PC-9 (cell line): ENCODE results near the gene PLOD3. TPM values are rescaled to one million over a fixed set of nuclear protein-coding genes. Genes with fewer than 3 reads are reported as not detected.

Experiments
- BruUV-seq: library from RNA; stranded (reverse); fragments of 400-500 nt; replicated peaks from 2 replicates; lab custom pipeline; 2021; lab: Mats Ljungman, UMichigan
- CTCF ChIA-PET: fragments of 300-600 bp; sonication (Branson Sonifier 250); formaldehyde crosslinking; loops from one replicate; lab custom pipeline; 2022; ENCODE audit warnings: antibody characterized with exemption; lab: Charles Lee
- POLR2A ChIA-PET: fragments of 300-600 bp; sonication (Branson Sonifier 250); formaldehyde crosslinking; loops from one replicate; lab custom pipeline; 2022; ENCODE audit warnings: antibody characterized with exemption; ENCODE audit not compliant: unreplicated experiment; lab: Charles Lee
- DNase-seq, 2 experiments: peaks; one replicate each; pipeline versions ENCODE4 v3.0.0 to v3.0.0-alpha.2; 2015 to 2022; ENCODE audit warnings: mixed read lengths in 1 of 2
- H2AFZ ChIP-seq: fragments of 200-600 bp; sonication (generic); 2 replicates; pipeline ENCODE4 v1.8.1; 2017; ENCODE audit warnings: antibody characterized with exemption
- H3F3A ChIP-seq: fragments of 200-600 bp; sonication (generic); 2 replicates; pipeline ENCODE4 v1.8.1; 2017; ENCODE audit warnings: antibody characterized with exemption, mild to moderate bottlenecking, low read depth; ENCODE audit not compliant: insufficient read depth
- H3K27ac ChIP-seq: fragments of 200-600 bp; sonication (generic); 2 replicates; pipeline ENCODE4 v1.6.1; 2016; ENCODE audit warnings: mixed run types
- H3K27me3 ChIP-seq: fragments of 200-600 bp; sonication (generic); 2 replicates; pipeline ENCODE4 v1.6.1; 2016; ENCODE audit warnings: low read depth, mixed run types; ENCODE audit not compliant: insufficient read depth
- H3K36me3 ChIP-seq: fragments of 200-600 bp; sonication (generic); 2 replicates; pipeline ENCODE4 v1.6.1; 2016; ENCODE audit warnings: low read depth, mixed run types
- H3K4me1 ChIP-seq: fragments of 200-600 bp; sonication (generic); replicated peaks from 2 replicates; pipeline ENCODE4 v1.6.1; 2016; ENCODE audit warnings: mixed run types; ENCODE audit not compliant: insufficient read depth
- H3K4me2 ChIP-seq: fragments of 200-600 bp; sonication (generic); 2 replicates; pipeline ENCODE4 v1.6.1; 2017; ENCODE audit warnings: mixed run types
- H3K4me3 ChIP-seq: fragments of 200-600 bp; sonication (generic); 2 replicates; pipeline ENCODE4 v1.6.1; 2016; ENCODE audit warnings: mixed run types
- H3K79me2 ChIP-seq: fragments of 200-600 bp; sonication (generic); 2 replicates; pipeline ENCODE4 v1.6.1; 2017; ENCODE audit warnings: low read depth, mixed run types
- H3K9me2 ChIP-seq: fragments of 200-600 bp; sonication (generic); 2 replicates; pipeline ENCODE4 v1.8.1; 2017; ENCODE audit warnings: mild to moderate bottlenecking; ENCODE audit not compliant: insufficient read depth
- H3K9me3 ChIP-seq: fragments of 200-600 bp; sonication (generic); 2 replicates; pipeline ENCODE4 v1.8.1; 2016; ENCODE audit warnings: low read depth; ENCODE audit not compliant: insufficient read depth
- H4K20me1 ChIP-seq: fragments of 200-600 bp; sonication (generic); 2 replicates; pipeline ENCODE4 v1.8.1; 2017; ENCODE audit not compliant: insufficient read depth
- CTCF ChIP-seq: fragments of 200-600 bp; sonication (generic); conservative IDR thresholded peaks from 2 replicates; pipeline ENCODE4 v1.6.1; 2017; ENCODE audit warnings: mixed run types, antibody characterized with exemption, mild to moderate bottlenecking, moderate library complexity
- EZH2 ChIP-seq: fragments of 200-600 bp; sonication (generic); IDR thresholded peaks from 2 replicates; pipeline ENCODE4 v1.8.0; 2017; ENCODE audit warnings: antibody characterized with exemption, low read depth
- intact Hi-C: fragments of 100-400 bp; cut with micrococcal nuclease; formaldehyde crosslinking; loops from one replicate; pipeline ENCODE4 v1.10.0; 2022; ENCODE audit not compliant: unreplicated experiment
- total RNA-seq: library from RNA; stranded (reverse); gene quantifications from 2 replicates; pipeline ENCODE4 v1.2.3, GENCODE V29; 2021

The PLOD3 gene
- total RNA-seq, 1 experiment from 2014 or later: 93.2 TPM

DNA sequence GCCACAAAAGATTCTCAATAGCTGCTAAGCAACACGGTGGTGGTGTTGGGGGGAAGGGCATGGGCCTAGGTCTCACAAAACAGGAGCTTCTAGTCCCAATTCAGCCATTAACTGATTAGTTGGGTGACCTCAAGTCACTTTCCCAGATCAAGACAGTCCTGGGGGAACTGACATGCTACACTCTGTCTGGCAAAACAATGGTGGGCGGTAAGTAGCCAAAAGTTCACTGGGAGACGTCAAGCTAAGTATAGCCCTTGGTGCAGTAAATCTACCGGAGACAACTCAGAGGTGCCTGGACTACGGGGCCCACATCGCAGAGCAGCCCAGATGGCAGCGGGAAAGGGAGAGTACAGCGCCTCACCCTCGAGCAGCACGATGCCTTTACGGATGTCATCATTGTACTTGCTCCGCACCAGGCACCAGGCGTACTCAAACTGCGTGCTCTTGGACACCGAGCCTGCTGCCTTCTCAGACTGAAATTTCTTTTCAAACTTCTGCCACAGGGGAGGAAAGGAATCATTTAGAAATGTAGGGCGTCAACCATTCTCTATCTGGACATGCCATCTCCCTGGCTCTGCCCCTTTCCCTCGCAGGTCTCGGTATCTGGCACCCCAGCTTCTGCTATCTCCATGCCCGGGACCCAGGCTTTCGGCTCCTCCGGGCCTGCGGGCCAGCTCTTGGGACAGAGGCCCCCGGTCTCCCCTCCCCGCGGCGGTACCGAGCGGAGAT is 26.4 kb upstream of the PLOD3 start:
- peak overlapping the region; percentile 94; the same call in 1 of the 2 replicates for H2AFZ ChIP-seq
- H3K4me2 ChIP-seq: peak overlapping the region; percentile 92
- TF ChIP-seq EZH2 (no peak), CTCF (peak; percentile 91; the same call in 1 of the 2 replicates)
- CTCF ChIA-PET: interaction anchor here (0.5 to 2.1 kb wide), 9 partner anchors 11 to 538 kb away, joined by 3 to 22 read pairs (median 4); partner anchors contain the start of genes PLOD3, POP7, SLC12A9 and ZNHIT1
- no TSS peak for BruUV-seq
- peak overlapping the region; percentile 98 for H3K4me3 ChIP-seq
- H3K4me1 ChIP-seq: peaks cover 16% of the 10 kb centered on the region
- H3K27me3 ChIP-seq: no peaks in the 10 kb centered on the region
- H3F3A ChIP-seq: peaks cover 22% of the 10 kb centered on the region; the same call in 1 of the 2 replicates
- H4K20me1 ChIP-seq: peaks cover 23% of the 10 kb centered on the region; the same call in 1 of the 2 replicates
- POLR2A ChIA-PET: interaction anchor here (0.7 kb wide), 1 partner anchor 57 kb away, joined by 5 read pairs; no protein-coding TSS in a partner anchor
- H3K9me2 ChIP-seq: no peaks in the 10 kb centered on the region
- no peaks in the 10 kb centered on the region for H3K9me3 ChIP-seq
- intact Hi-C loops: loop anchor here (1.0 kb wide), 4 partner anchors 8 to 100 kb away; partner anchors contain the start of gene ZNHIT1
- H3K79me2 ChIP-seq: peaks cover 37% of the 10 kb centered on the region
- 0 out of 2 replicates have a peak, but pooled peaks cover 9% of the 10 kb centered on the region for H3K36me3 ChIP-seq
- DNase-seq: no peak
- H3K27ac ChIP-seq: no peak overlapping the region

DNA sequence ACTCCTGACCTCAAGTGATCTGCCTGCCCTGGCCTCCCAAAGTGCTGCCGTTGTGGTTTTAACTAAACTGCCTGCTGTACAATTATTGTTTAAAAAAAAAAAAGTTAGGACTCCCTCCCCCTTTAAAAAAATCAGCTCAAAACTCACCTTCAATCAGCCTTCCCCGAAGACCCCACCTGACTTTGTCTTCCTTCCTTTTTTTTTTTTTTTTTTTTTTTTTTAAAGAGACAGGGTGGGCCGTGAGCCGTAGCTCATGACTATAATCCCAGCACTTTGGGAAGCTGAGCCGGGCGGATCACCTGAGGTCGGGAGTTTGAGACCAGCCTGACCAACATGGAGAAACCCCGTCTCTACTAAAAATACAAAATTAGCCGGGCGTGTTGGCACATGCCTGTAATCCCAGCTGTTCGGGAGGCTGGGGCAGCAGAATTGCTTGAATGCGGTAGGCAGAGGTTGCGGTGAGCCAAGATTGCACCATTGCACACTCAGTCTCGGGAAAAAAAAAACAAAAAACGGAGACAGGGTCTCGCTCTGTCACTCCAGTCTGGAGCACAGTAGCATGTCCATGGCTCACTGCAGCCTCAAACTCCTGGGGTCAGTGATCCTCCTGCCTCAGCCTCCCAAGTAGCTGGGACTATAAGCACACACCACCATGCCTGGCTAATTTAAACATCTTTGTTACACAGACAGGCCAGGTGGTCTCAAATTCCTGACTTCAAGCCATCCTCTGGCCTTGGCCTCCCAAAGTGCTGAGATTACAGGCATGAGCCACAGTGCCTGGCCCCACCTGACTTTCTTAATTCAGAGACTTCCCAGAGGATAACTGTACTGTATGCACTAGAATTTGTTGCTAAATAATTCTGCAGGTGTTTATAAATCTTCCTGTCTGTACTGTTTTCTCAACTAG is 24.3 kb upstream of the PLOD3 start:
- Histone ChIP-seq H3K9me2 (no peaks in the 10 kb centered on the region), H3K36me3 (0 out of 2 replicates have a peak, but pooled peaks cover 9% of the 10 kb centered on the region), H3K4me2 (no peak overlapping the region), H3K79me2 (peaks cover 32% of the 10 kb centered on the region), H3K9me3 (no peaks in the 10 kb centered on the region), H3K27me3 (no peaks in the 10 kb centered on the region), H2AFZ (no peak overlapping the region), H3F3A (peaks cover 23% of the 10 kb centered on the region; the same call in 1 of the 2 replicates), H3K4me1 (peaks cover 16% of the 10 kb centered on the region), H4K20me1 (peaks cover 16% of the 10 kb centered on the region; the same call in 1 of the 2 replicates), H3K4me3 (no peak overlapping the region), H3K27ac (no peak overlapping the region)
- ChIA-PET POLR2A (interaction anchor here (0.6 kb wide), 2 partner anchors 9 to 123 kb away, joined by 6 to 25 read pairs; no protein-coding TSS in a partner anchor), CTCF (interaction anchor here (0.6 kb wide), 1 partner anchor 109 kb away, joined by 4 read pairs; no protein-coding TSS in a partner anchor)
- intact Hi-C loops: no loop called here
- BruUV-seq: no TSS peak
- no peak for TF ChIP-seq CTCF
- no peak for TF ChIP-seq EZH2
- no peak for DNase-seq

- intact Hi-C loops: no loop called here
- H3K79me2 ChIP-seq: peaks cover 32% of the 10 kb centered on the region
- no peak overlapping the region for H3K4me3 ChIP-seq
- no TSS peak for BruUV-seq
- no peak for TF ChIP-seq CTCF
- TF ChIP-seq EZH2: no peak
- no peak overlapping the region for H3K4me2 ChIP-seq
- H3K27me3 ChIP-seq: no peaks in the 10 kb centered on the region
- peaks cover 16% of the 10 kb centered on the region; the same call in 1 of the 2 replicates for H3F3A ChIP-seq
- CTCF ChIA-PET: interaction anchor here (0.6 kb wide), 1 partner anchor 108 kb away, joined by 4 read pairs; no protein-coding TSS in a partner anchor
- POLR2A ChIA-PET: interaction anchor here (0.6 kb wide), 2 partner anchors 9 to 122 kb away, joined by 6 to 25 read pairs; no protein-coding TSS in a partner anchor
- no peak overlapping the region for H3K27ac ChIP-seq
- peaks cover 16% of the 10 kb centered on the region; the same call in 1 of the 2 replicates for H4K20me1 ChIP-seq
- no peaks in the 10 kb centered on the region for H3K9me2 ChIP-seq
- H3K4me1 ChIP-seq: peaks cover 16% of the 10 kb centered on the region
- no peak for DNase-seq
- no peaks in the 10 kb centered on the region for H3K9me3 ChIP-seq
- 0 out of 2 replicates have a peak, but pooled peaks cover 9% of the 10 kb centered on the region for H3K36me3 ChIP-seq
- no peak overlapping the region for H2AFZ ChIP-seq
Measured at GRCh38 chr7:101241015-101241363, 23.6 kb upstream of the PLOD3 start.
